H9 (cell line): ENCODE results near the gene RGL2. TPM values are rescaled to one million over a fixed set of nuclear protein-coding genes. Genes with fewer than 3 reads are reported as not detected.

Experiments used
- DNase-seq: peaks from one replicate; pipeline ENCODE4 v3.0.0-alpha.2; 2017
- H2AFZ ChIP-seq: one replicate; pipeline ENCODE4 v1.6.1; 2013; ENCODE audit warnings: mild to moderate bottlenecking, low read length, control low read depth, moderate library complexity
- H2AK5ac ChIP-seq: 2 replicates; pipeline ENCODE4 v1.6.1; 2013; ENCODE audit warnings: low read length, control low read depth, mixed read lengths; ENCODE audit not compliant: insufficient read length
- H2BK120ac ChIP-seq: one replicate; pipeline ENCODE4 v1.6.1; 2013; ENCODE audit warnings: low read depth, mild to moderate bottlenecking, low read length, control low read depth, inconsistent platforms; ENCODE audit not compliant: poor library complexity, severe bottlenecking
- H2BK12ac ChIP-seq: 2 replicates; pipeline ENCODE4 v1.6.1; 2013; ENCODE audit warnings: low read length, control low read depth, mixed read lengths, low read depth; ENCODE audit not compliant: insufficient read length
- H2BK15ac ChIP-seq: 2 replicates; pipeline ENCODE4 v1.6.1; 2013; ENCODE audit warnings: low read depth, low read length, control low read depth
- H2BK20ac ChIP-seq: one replicate; pipeline ENCODE4 v1.6.1; 2013; ENCODE audit warnings: low read depth, mild to moderate bottlenecking, low read length, control low read depth, inconsistent platforms; ENCODE audit not compliant: poor library complexity, severe bottlenecking
- H2BK5ac ChIP-seq: 2 replicates; pipeline ENCODE4 v1.6.1; 2013; ENCODE audit warnings: low read length, control low read depth, mixed read lengths; ENCODE audit not compliant: insufficient read length
- H3K14ac ChIP-seq: 2 replicates; pipeline ENCODE4 v1.6.1; 2013; ENCODE audit warnings: low read length, control low read depth; ENCODE audit not compliant: insufficient read depth
- H3K18ac ChIP-seq: 2 replicates; pipeline ENCODE4 v1.6.1; 2013; ENCODE audit warnings: low read depth, mild to moderate bottlenecking, mixed read lengths, low read length, control low read depth; ENCODE audit not compliant: insufficient read length
- H3K23ac ChIP-seq: 2 replicates; pipeline ENCODE4 v1.6.1; 2013; ENCODE audit warnings: low read length, control low read depth, mixed read lengths, low read depth; ENCODE audit not compliant: insufficient read length
- H3K23me2 ChIP-seq: 2 replicates; pipeline ENCODE4 v1.6.1; 2013; ENCODE audit warnings: low read depth, mild to moderate bottlenecking, mixed read lengths, low read length, control low read depth; ENCODE audit not compliant: insufficient read length, poor library complexity, severe bottlenecking
- H3K27ac ChIP-seq: 2 replicates; pipeline ENCODE4 v1.5.1; 2013; ENCODE audit warnings: low read length, control low read depth, mixed read lengths, low read depth; ENCODE audit not compliant: insufficient read length
- H3K27me3 ChIP-seq: 2 replicates; pipeline ENCODE4 v1.6.1; 2013; ENCODE audit warnings: low read length, control low read depth, inconsistent platforms; ENCODE audit not compliant: insufficient read depth
- H3K4ac ChIP-seq: 2 replicates; pipeline ENCODE4 v1.6.1; 2013; ENCODE audit warnings: low read depth, mild to moderate bottlenecking, control low read depth, inconsistent platforms, low read length, moderate library complexity
- H3K4me1 ChIP-seq: 2 replicates; pipeline ENCODE4 v1.6.1; 2013; ENCODE audit warnings: low read length, control low read depth, inconsistent platforms; ENCODE audit not compliant: insufficient read depth
- H3K4me2 ChIP-seq: 2 replicates; pipeline ENCODE4 v1.6.1; 2013; ENCODE audit warnings: low read length, control low read depth, mixed read lengths; ENCODE audit not compliant: insufficient read length, insufficient read depth
- H3K56ac ChIP-seq: 2 replicates; pipeline ENCODE4 v1.6.1; 2013; ENCODE audit warnings: low read depth, mild to moderate bottlenecking, mixed read lengths, low read length, control low read depth; ENCODE audit not compliant: insufficient read length
- H3K79me1 ChIP-seq: 2 replicates; pipeline ENCODE4 v1.6.1; 2013; ENCODE audit warnings: low read depth, mild to moderate bottlenecking, moderate library complexity, low read length, control low read depth, inconsistent platforms; ENCODE audit not compliant: insufficient read depth, poor library complexity, severe bottlenecking
- H3K79me2 ChIP-seq: 2 replicates; pipeline ENCODE4 v1.6.1; 2013; ENCODE audit warnings: low read length, control low read depth, inconsistent platforms; ENCODE audit not compliant: insufficient read depth
- H3K9ac ChIP-seq: 2 replicates; pipeline ENCODE4 v1.6.1; 2013; ENCODE audit warnings: low read length, control low read depth, mixed read lengths; ENCODE audit not compliant: insufficient read length; ENCODE audit errors: extremely low read depth
- H3K9me3 ChIP-seq: one replicate; pipeline ENCODE4 v1.6.1; 2013; ENCODE audit warnings: low read depth, low read length, inconsistent platforms; ENCODE audit not compliant: control insufficient read depth
- H3T11ph ChIP-seq: one replicate; pipeline ENCODE4 v1.6.1; 2013; ENCODE audit warnings: mild to moderate bottlenecking, low read length, control low read depth, inconsistent platforms
- H4K20me1 ChIP-seq: one replicate; pipeline ENCODE4 v1.6.1; 2013; ENCODE audit not compliant: control insufficient read depth, insufficient read length, insufficient read depth
- H4K5ac ChIP-seq: 2 replicates; pipeline ENCODE4 v1.6.1; 2013; ENCODE audit warnings: low read depth, mild to moderate bottlenecking, mixed read lengths, low read length, control low read depth; ENCODE audit not compliant: insufficient read length
- H4K8ac ChIP-seq: replicated peaks from 2 replicates; pipeline ENCODE4 v1.6.1; 2013; ENCODE audit warnings: low read length, control low read depth, mixed read lengths, low read depth; ENCODE audit not compliant: insufficient read length
- H4K91ac ChIP-seq: 2 replicates; pipeline ENCODE4 v1.6.1; 2013; ENCODE audit warnings: low read depth, mild to moderate bottlenecking, moderate library complexity, mixed read lengths, low read length, control low read depth; ENCODE audit not compliant: insufficient read length
- H3K27ac Mint-ChIP-seq, 3 experiments: 2 replicates in 2 of 3; 3 replicates in 1 of 3; pipeline ENCODE4 v1.8.0; 2020 to 2021; ENCODE audit warnings: mixed read lengths in 3 of 3, mild to moderate bottlenecking in 1 of 3, moderate library complexity in 1 of 3
- H3K27me3 Mint-ChIP-seq: 2 replicates; pipeline ENCODE4 v1.8.0; 2021; ENCODE audit warnings: low read depth, mild to moderate bottlenecking, moderate library complexity, mixed read lengths
- H3K36me3 Mint-ChIP-seq, 3 experiments: 2 replicates in 2 of 3; 3 replicates in 1 of 3; pipeline ENCODE4 v1.8.0; 2020 to 2021; ENCODE audit warnings: low read depth in 3 of 3, mixed read lengths in 3 of 3; ENCODE audit not compliant: insufficient read depth in 1 of 3
- H3K4me1 Mint-ChIP-seq, 2 experiments: 2 replicates each; pipeline ENCODE4 v1.8.0; 2020; ENCODE audit warnings: mixed read lengths in 2 of 2
- H3K4me3 Mint-ChIP-seq, 2 experiments: 2 replicates in 1 of 2; 3 replicates in 1 of 2; pipeline ENCODE4 v1.8.0; 2020 to 2021; ENCODE audit warnings: mild to moderate bottlenecking in 2 of 2, mixed read lengths in 2 of 2, moderate library complexity in 1 of 2
- H3K9me3 Mint-ChIP-seq, 2 experiments: 2 replicates in 1 of 2; 3 replicates in 1 of 2; pipeline ENCODE4 v1.8.0; 2020; ENCODE audit warnings: mild to moderate bottlenecking in 2 of 2, mixed read lengths in 2 of 2, moderate library complexity in 1 of 2
- CTCF ChIP-seq: fragments of 200-600 bp; sonication (generic); conservative IDR thresholded peaks from 3 replicates; pipeline ENCODE4 v1.8.0; 2021; ENCODE audit warnings: antibody characterized with exemption, mild to moderate bottlenecking
- WGBS: extraction: QIAGEN DNeasy Blood & Tissue Kit; methylation state at CpG from one replicate; pipeline ENCODE4 v1.1.7; 2013; ENCODE audit warnings: missing lambda C conversion rate, low lambda C conversion rate, mixed read lengths; ENCODE audit not compliant: insufficient read length; ENCODE audit errors: extremely low coverage; 5-methylcytosine and 5-hydroxymethylcytosine counted together
- total RNA-seq: library from RNA; stranded (reverse); gene quantifications from 2 replicates; pipeline ENCODE4 v1.2.1, GENCODE V29; 2021

Gene RGL2
- total RNA-seq, 1 experiment from 2014 or later = 74.3 TPM

DNA sequence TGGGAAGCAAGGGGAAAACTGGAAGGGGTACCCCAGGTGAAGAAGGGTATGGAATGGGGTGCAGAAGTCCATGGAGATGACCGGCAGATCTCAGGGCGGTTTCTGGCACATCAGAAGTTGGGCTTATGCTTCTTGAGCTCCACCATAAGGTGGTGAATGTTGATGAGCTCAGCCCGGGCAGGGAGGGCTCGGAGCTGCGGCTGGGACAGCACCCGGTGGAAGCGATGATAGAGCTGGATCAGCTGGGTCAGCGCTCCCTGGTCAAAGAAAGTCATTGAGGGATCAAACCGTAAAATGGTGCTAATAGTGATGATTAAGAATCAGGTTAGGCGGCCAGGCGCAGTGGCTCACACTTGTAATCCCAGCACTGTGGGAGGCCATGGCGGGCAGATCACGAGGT lies 48.0 kb downstream of the RGL2 start:
- Histone ChIP-seq H4K91ac (no peak overlapping the region), H2BK20ac (no peak overlapping the region), H3K4me2 (no peak overlapping the region), H2AK5ac (no peak overlapping the region), H3K23ac (no peak overlapping the region), H2AFZ (no peak overlapping the region), H3K4me1 (no peaks in the 10 kb centered on the region; the same call in 1 of the 2 replicates), H3T11ph (no peak overlapping the region), H3K56ac (no peak overlapping the region), H4K8ac (no peak overlapping the region), H3K27me3 (no peaks in the 10 kb centered on the region; the same call in 1 of the 2 replicates), H4K5ac (no peak overlapping the region), H2BK12ac (no peak overlapping the region), H3K79me1 (no peaks in the 10 kb centered on the region), H3K14ac (no peak overlapping the region), H3K23me2 (peaks cover 17% of the 10 kb centered on the region), H3K18ac (no peak overlapping the region), H3K9me3 (no peaks in the 10 kb centered on the region), H3K79me2 (no peaks in the 10 kb centered on the region), H4K20me1 (no peaks in the 10 kb centered on the region), H2BK5ac (no peak overlapping the region), H2BK120ac (no peak overlapping the region), H2BK15ac (no peak overlapping the region), H3K4ac (no peak overlapping the region), H3K27ac (no peak overlapping the region), H3K9ac (no peak overlapping the region)
- peaks cover 20 to 24% of the 10 kb centered on the region in 2 experiments for H3K4me1 Mint-ChIP-seq
- WGBS = no CpG with 5 or more reads among the region's 13 CpGs
- no peak overlapping the region for H3K27ac Mint-ChIP-seq
- peaks cover 30% of the 10 kb centered on the region for H3K27me3 Mint-ChIP-seq
- H3K4me3 Mint-ChIP-seq = peak overlapping the region; percentile 74 to 83; a peak in 3 of 5 replicates
- no peaks in the 10 kb centered on the region; a peak in 1 of 5 replicates for H3K9me3 Mint-ChIP-seq
- no peak for TF ChIP-seq CTCF
- H3K36me3 Mint-ChIP-seq = peaks cover 9 to 25% (median 21%) of the 10 kb centered on the region in 3 experiments; a peak in 6 of 7 replicates
- no peak for DNase-seq
